ENCODE results near the gene ATMIN.

Gene ATMIN, protein sequence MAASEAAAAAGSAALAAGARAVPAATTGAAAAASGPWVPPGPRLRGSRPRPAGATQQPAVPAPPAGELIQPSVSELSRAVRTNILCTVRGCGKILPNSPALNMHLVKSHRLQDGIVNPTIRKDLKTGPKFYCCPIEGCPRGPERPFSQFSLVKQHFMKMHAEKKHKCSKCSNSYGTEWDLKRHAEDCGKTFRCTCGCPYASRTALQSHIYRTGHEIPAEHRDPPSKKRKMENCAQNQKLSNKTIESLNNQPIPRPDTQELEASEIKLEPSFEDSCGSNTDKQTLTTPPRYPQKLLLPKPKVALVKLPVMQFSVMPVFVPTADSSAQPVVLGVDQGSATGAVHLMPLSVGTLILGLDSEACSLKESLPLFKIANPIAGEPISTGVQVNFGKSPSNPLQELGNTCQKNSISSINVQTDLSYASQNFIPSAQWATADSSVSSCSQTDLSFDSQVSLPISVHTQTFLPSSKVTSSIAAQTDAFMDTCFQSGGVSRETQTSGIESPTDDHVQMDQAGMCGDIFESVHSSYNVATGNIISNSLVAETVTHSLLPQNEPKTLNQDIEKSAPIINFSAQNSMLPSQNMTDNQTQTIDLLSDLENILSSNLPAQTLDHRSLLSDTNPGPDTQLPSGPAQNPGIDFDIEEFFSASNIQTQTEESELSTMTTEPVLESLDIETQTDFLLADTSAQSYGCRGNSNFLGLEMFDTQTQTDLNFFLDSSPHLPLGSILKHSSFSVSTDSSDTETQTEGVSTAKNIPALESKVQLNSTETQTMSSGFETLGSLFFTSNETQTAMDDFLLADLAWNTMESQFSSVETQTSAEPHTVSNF

DNA sequence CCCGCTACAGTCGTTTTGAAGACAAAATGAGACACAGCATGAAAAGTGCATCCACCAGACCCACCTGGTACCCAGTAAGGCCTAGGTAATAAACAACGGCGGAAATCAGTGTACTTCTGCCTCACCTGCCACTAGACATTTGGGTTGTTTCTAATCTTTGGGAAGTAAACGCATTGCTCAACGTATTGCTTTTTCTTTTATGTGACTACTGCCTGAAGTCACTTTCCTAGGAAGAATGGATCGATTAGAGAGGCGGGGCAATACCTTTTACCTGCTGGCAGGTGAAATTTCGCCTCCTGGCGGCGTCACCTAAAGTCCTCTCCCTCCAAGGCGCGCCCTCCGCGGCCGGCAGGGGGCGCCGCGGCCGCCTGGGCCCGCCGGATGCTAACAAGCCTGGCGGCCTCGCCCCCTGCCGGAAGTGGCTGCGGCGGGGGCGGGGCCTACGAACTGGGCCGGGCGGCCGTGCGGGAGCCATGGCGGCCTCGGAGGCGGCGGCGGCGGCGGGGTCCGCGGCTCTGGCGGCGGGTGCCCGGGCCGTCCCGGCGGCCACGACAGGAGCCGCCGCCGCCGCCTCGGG lies at the start of gene ATMIN:
Gene ATMIN, plus strand, starts transcription at position 445 of the 577 bp plus-strand sequence. Its CDS starts 29 bp downstream, at position 474.
- peak; percentile 89 to 90 for DNase-seq

DNA sequence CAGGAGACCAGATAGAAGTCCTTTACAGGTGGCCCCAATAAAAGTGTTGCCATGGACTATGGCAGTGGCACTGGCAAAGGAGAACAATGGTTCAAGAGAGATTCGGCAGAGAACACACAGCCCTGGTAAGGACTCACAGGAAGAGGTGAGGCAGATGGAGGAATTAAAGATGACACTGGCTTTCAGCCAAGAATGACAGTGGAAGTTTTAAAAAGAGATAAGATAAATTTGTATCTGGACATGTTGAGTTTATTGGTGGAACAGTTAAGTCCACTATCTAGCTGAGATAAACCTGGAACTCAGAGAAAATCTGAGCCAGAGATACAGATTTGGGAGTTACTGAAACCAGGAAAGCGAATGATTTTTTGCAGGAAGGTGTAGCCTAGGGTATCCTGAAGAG lies 49.1 kb upstream of the ATMIN start:
- no peak for DNase-seq

DNA sequence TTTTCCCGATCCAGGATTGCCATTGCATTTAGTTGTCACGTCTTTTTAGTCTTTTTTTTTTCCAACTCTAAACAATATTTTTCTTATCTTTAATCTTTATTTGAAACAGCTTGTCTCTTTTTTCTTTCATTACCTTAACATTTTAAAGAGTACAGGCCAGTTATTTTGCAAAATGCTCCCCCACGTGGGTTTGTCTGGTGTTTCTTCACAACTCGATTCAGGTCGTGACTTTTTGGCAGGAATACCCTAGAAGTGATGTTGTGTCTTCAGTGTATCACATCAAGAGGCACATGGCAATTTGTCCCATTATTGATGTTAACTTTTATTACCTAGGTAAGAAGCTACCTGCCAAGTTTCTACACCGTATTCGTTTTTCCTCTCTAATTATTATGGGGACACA lies 46.9 kb upstream of the ATMIN start:
- no peak for DNase-seq

DNA sequence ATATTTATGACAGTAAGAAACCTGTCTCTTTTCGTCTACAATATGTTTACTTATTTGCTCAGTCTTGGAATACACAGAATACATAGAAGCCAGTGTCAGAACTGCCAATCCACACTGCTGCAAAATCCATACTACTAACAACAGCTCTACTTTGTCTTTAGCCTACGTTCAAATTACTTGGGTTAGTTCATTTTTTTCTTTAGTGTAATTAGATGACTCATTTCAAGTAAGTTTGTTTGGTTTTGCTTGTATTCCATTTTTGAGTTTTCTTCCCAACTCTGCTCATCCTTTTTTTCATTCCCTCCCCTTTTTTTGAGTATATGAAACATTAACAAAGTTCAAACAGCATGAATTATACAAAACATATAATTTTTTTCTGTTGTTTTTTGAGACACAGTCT lies 45.8 kb upstream of the ATMIN start:
- no peak for DNase-seq

DNA sequence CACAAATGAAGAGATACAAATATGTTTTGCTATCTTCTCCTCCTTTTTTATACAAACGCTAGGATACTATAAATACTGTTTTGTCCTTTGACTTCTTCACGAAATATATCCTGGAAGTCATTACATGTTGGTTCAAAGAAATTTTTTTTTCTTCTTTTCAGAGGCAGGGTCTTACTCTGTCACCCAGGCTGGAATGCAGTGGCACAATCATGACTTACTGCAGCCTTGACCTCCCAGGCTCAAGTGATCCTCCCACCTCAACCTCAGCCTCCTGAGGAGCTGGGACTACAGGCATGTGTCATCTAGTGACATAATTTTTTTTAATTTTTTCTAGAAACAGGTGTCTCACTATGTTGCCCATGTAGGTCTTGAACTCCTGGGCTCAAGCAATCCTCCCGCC lies 45.1 kb upstream of the ATMIN start:
- no peak for DNase-seq

DNA sequence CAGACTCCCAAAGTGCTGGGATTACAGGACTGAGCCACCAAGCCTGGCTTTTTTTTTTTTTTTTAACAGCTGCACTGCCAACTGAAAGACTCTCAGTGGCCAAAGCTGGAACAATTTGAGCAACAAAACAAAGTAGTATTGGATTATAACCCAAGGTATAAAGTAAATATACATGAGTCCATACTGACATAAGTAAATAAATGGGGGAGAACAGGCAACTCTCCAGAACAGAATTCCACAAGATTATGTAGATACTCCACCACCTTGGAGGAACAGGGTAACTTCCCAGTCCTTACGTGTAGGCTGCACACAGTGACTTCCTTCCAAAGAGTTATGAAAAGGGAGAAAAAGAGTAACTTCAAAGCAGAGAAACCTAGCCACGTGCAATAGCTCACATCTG lies 44.7 kb upstream of the ATMIN start:
- no peak for DNase-seq

DNA sequence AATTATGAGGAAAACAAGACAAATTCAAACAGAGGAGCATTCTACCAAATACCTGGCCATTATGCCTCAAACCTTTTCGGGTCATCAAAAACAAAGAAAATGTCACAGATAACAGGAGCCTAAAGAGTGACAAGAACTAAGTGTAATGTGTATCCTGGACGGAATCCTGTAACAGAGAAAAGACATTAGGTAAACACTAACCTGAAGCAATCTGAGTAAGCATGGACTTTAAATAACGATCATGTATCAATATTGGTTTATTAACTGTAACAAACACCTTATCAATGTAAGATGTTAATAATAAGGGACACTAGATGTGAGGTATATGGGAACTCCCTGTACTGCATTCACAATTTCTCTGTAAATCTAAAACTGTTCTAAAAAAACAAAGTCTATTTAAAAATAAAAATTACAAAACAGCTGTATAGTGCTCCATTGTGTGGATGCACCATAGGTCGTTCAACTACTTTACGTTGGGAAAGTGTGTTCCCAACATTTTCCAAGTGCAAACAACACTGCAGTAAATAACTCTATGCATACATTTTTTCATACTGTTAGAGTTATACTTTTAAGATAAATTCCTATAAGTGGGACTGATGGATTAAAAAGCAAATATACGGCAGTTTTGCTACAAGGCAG lies 43.7 kb upstream of the ATMIN start:
- no peak for DNase-seq

DNA sequence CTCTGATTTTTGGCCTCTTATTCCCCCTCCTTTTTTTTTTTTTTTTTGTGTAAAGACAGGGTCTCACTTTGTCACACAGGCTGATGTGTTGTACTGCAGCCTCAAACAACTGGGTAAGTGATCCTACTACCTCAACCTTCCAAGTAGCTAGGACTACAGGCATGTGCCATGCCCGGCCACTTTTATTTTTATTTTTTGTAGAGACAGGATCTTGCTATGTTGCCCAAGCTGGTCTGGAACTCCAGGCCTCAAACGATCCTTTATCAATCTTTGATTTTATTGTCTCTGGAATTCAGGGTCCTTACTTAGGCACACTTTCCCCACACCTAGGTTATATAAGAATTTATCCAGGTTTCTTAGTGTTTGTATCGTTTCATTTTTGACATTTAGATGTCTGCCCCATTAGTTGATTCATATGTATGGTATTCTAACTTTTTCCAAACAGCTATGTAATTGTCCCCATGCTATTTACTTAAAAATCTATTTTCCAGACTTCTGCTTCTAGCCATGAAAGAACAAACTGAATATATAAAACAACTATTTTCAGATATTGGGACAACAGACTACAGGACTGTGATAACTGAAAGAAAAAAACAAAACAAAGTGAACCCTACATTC lies 42.9 kb upstream of the ATMIN start:
- DNase-seq: no peak

DNA sequence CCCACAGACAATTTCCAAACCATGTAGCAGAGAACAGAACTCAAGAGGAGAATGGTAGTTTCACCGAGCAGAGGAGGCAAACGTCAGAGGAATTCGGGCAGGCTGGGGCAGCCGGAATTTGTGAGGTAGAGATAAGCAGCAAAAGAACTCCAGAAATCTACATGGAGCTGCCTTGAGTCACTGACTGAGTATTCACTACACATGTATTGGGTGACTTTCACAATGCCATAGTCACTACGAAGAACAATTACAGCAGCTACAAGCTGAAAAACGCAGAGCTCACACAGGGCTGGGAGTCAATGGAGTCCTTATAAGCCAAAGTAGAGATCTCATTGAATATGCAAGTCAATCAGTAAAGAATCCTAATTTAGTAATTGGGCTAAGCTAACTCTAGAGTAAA lies 42.3 kb upstream of the ATMIN start:
- DNase-seq: no peak

DNA sequence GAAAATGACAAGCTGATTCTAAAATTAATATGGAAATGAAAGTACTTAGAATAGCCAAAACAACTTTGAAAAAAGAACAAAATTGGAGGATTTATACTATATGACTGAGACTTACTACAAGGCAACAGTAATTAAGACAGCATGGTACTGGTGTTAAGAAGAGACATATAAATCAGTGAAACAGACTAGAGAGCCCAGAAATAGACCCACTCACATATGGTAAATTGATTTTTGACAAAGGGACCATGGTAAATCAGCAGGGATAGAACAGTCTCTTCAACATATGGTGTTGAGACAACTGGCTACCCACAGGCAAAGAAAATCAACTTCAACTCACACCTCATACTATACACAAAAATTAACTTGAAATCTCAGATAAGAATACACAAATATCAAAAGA lies 41.8 kb upstream of the ATMIN start:
- no peak for DNase-seq

DNA sequence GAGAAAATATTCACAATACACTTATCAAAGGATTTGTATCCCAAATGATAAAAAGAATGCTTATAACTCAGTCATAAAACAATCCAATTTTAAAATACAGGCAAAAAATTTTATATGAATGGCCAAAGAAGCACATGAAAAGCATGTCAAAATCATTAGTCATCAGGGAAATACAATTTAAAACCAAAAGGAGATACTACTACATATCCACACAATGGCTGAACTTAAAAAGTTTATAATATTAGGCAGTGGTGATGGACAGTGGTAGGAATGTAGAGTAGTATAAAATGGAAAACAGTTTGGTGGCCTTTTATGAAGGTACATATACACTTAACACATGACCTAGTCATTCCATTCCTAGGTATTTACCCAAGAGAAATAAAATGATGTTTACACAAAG lies 41.2 kb upstream of the ATMIN start:
- DNase-seq: no peak

DNA sequence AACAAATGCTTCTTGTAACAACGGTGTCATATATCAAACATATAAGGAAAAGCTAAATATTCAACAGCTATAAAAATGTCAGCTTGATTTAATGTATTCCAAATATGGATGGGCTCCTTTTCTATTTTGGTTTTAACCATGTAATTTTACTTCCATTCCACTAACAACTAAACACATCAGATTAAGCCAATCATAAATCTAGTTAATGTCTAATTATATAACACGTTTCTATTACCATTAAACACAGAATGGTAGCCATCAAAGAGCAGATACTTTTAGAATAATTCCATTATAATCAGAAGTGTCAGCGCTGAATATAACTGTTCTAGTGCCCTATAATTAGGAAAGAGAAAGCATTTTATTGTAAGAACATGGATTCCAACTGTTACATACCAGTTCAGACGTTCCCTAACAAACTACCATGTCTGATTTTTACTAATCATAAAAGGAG lies 38.9 kb upstream of the ATMIN start:
- no peak for DNase-seq

DNA sequence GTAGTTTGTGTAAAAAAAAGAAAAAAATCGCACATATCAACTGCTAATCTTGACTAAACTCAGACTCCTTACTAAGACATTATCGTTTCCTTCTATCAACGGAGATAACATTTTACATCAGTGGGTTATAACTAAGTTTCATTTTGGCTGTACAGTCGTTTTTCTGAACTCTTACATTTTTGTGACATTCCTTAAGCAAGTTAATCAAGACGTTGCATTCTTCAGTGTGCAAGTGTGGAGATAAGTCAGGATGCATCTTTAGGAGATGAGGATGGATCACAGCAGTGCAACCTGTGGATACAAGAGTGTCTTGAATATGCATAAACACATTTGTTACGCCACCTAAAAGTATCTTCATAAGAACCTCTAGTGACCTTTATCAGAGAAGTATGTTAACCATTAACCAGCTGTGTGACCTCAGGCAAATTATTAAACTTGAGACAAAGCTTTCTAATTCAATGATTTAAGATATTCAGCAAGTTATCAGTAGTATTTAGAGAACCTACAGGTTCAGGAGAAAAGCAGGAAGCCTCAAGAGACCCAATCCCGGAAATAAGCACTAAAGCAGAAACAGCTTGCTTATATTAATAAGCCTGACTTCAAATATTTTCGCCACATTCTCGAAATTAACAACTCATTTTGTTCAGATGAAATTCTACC lies 38.4 kb upstream of the ATMIN start:
- no peak for DNase-seq

DNA sequence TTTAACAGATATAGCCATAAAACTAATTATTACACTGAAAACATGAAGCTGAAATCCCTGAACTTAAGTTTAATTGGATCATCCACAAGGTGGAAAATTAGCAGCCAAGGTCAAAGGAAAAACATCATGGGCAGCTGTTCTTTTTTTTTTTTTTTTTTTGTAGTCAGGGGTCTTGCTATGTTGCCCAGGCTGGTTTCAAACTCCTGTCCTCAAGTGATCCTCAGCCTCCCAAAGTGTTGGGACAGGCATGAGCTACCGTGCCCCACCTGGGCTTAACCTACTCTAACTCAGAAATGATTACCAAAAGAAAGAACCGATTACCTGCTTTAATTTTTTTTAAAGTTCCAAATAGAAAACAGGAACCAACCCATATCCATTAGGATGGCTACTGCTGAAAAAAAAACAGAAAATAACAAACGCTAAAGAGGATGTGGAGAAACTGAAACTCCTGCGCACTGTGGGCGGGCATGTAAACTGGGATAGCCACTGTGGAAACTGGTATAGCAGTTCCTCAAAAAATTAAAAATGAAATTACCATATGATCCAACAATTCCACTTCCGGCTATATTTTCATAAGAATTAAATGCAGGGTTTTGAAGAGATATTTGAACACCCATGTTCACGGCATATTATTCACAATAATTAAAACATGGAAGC lies 37.5 kb upstream of the ATMIN start:
- no peak for DNase-seq

DNA sequence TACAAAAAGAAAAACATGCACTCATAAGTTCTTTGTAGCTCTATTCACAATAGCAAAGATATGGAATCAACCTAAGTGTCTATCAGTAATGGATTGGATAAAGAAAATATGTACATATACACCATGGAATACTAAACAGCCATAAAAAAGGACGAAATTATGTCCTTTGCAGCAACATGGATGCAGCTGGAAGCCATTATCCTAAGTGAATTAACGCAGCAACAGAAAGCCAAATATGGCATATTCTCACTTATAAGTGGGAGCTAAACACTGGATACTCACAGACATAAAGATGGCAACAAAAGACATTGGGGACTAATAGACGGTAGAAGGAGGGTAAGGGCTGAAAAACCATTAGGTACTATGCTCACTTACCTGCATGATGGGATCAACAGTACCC lies 34.8 kb upstream of the ATMIN start:
- DNase-seq: no peak

DNA sequence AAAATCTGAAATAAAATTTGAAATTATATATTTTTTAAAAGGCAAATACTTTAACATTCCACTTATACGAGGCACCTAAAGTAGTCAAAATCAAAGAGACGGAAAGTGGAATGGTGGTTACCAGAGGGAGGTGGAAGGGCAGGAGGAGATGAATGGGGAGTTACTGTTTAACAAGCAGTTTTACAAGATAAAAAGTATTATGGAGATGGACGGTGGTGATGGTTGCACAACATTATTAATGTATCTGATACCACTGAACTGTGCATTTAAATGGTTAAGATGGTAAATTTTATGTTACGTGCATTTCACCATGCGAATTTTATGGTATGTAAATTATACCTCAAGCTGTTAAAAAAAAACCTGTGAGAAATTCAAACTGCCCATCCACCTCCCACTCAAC lies 34.3 kb upstream of the ATMIN start:
- DNase-seq: no peak

DNA sequence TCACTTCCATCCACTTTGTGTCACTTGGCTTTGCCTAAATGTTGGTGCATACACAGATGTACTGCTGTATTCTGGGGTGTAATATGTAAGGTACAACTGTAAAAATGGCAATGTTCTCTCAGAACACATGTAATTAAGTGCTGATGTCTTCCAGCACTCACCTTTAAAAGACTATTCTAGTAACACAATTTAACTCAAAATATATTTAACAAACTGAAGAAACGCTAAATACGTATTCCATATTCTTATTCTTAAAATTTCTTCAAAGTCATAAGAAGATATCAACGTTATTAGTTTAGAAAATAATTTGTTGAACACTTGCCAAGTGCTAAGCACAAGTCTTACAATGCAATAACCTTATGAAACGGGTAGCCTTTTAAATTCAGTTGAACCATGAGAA lies 32.6 kb upstream of the ATMIN start:
- DNase-seq: no peak

DNA sequence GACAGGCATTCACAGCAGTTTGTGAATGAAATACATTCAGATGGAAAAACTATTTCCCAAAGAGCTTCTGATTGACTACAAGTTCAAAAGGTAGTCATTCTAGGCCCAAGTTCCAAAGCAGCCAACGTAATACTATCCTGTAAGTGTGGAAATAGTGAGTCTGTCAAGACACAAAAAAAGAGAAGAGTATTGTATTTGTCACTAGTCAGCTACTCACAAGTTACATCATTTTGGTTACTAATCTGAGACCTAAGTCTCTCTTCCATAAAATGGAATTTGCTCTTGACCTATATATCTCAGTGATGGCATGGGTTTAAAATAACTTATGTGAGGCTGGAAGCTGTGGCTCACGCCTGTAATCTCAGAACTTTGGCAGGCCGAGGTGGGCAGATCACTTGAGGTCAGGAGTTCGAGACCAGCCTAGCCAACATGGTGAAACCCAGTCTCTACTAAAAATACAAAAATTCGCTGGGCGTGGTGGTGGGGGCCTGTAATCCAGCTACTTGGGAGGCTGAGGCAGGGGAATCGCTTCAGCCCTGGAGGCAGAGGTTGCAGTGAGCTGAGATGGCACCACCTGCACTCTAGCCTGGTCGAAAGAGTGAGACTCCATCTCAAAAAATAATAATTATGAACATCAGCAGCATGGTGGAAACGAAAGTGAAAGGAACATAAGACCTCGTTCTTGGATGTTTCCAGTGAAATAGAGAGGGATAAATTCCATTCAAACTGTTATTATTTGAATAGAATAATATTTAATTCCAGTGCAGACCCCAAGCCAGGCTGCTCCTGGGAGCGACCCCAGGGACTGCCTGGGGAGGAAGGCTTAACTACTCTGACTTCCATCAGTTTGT lies 31.8 kb upstream of the ATMIN start:
- DNase-seq: peak; percentile 43 to 49

DNA sequence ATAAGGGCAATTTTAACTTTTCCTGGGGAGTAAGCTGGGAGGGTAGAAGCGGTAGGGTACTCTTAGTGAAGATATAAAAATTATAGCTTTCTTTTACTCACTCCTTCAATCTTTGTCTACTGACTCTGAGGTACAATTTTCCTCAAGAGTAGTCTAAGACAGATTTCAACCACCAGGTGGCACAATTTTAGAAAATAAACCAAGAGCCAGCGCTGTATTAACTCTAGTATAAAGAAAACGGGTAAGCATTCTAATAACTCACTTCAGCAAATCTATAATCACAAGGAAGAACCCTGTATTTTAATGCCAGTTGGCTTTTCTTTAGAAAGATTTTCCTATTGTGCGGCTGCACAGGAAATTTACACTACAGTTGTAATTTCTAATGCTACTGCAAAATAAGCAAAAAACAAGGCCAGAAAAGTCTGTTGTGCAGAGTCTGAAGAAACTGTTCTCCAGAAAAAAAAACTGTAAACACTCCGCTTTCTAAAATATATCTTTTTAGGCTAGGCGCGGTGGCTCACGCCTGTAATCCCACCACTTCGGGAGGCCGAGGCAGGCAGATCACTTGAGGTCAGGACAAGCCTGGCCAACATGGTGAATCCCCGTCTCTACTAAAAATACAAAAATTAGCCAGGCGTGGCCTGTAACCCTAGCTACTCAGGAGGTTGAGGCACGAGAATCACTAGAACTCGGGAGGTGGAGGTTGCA lies 30.8 kb upstream of the ATMIN start:
- no peak for DNase-seq

DNA sequence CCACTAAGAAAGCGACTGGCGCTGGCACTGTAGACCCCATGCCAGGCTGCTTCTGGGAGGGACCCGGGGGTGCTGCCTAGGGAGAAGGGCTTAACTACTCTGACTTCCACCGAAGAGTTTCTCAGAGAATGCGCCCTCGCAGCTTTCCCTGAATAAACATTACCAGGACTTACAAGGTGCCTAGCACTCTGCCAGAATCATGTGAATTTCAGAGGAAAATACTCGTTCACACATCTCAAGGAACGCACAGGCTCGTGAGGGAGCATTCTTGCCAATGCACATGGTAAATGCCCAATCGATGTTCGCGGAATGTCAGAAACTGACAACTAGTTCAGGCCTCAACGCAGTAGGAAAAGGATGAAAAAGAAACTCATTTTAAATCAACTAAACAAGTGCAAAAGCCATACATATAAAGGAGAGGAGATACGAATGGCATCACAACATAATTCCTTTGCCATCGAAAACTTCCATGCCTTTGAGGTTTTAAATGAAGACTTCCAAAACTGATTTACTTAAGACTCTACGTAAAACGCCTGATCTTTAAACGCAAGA lies 30.0 kb upstream of the ATMIN start:
- peak in 1 of 2 experiments; percentile 27 for DNase-seq
